GM18505 (cell line): ENCODE measurements around the gene SSTR5.

Experiments
- ATAC-seq: cut with Tn5 transposase; IDR thresholded peaks from one replicate; pipeline ENCODE4 v1.9.1; 2021; ENCODE audit not compliant: unreplicated experiment
- POLR2A ChIP-seq: IDR thresholded peaks from 4 replicates; pipeline ENCODE4 v1.6.1; 2011; ENCODE audit warnings: borderline replicate concordance; ENCODE audit not compliant: insufficient read depth, insufficient read length; ENCODE audit errors: extremely low read depth

The SSTR5 gene

GRCh38 chr16:1035066-1035415 lies 37.5 kb upstream of the SSTR5 start:
- ATAC-seq = no peak
- no peak for TF ChIP-seq POLR2A

- ATAC-seq = no peak
- TF ChIP-seq POLR2A = no peak
Observed at GRCh38 chr16:1036166-1036565, 36.4 kb upstream of the SSTR5 start.

- TF ChIP-seq POLR2A = no peak
- no peak for ATAC-seq
Observed at GRCh38 chr16:1036726-1037393, 35.7 kb upstream of the SSTR5 start.

DNA sequence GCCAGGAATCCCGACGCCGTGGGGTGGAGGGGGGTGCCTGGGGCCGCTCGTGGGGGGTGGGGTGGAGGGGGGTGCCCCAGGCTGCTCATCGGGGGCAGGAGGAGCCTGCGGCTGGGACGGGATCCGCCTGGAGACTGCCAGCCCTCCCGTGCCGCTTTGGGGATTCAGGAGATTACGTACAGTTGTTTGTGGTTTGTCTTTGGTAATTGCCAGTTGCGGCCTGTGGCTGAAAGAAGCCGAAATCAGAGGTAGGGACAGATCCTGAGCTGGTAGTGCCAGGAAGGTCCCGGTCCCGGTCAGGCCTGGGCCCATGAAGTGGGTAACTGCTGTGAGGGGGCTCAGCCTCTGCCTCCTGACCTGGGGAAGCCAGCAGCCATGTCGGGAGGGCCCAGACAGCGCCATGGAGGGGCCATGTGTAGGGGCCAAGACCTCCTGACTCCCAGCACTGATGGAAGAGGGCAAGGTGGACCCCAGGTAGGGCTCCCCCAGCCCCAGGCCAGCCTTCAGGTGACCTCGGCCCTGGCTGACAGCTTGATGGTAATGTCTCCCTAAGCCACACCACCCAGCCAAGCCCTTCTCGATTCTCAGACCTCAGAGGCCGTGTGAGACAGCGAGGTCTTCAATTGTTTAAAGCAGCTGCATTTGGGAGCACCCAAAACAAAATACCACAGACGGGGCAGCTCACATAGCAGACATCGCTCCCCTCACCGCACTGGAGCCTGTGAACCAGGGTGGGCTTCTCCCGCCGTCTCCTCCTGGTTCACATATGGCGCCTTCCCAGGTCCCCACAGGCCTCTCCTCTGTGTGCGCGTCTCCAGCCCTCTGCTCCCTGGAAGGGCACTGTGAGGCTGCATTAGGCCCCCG lies 34.9 kb upstream of the SSTR5 start:
- no peak for TF ChIP-seq POLR2A
- no peak for ATAC-seq

DNA sequence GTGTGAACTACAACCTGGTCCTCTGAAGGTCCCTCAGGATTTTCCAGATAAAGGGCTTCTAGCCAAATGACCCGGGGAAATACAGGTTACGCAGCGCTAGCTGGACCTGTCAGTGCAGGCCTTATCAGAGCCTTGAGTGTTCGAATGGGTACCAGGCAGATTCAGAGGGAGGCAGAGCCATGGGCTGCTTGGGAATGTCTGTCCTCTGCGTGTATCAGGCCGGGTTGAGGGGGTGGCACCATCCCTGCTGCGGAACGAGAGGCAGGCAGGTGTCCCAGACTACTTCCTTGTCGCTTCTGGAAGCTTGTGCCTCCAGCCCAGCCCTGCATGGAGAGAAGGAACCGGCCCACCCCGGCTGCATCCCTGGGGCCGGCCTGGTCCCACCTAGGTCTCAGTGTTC lies 33.6 kb upstream of the SSTR5 start:
- no peak for TF ChIP-seq POLR2A
- no peak for ATAC-seq

DNA sequence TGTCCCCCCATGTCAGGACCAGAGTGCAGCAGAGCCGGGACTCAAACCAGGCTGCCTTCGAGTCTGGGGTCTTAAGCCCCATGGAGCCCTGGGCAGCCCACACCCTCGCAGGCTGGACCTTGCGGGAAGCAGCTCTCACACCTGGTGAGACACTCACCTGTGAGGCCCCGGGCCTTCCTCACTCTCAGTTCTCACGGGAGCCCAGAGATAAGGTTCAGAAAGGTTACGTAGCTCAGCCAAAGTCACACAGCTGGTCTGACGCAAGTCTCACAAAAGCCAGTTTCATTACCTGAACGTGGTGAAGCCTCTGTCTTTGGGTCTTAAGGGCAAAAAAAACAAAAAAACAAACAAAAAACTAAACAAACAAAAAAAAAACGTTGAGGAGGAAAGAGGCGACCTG lies 32.8 kb upstream of the SSTR5 start:
- no peak for TF ChIP-seq POLR2A

DNA sequence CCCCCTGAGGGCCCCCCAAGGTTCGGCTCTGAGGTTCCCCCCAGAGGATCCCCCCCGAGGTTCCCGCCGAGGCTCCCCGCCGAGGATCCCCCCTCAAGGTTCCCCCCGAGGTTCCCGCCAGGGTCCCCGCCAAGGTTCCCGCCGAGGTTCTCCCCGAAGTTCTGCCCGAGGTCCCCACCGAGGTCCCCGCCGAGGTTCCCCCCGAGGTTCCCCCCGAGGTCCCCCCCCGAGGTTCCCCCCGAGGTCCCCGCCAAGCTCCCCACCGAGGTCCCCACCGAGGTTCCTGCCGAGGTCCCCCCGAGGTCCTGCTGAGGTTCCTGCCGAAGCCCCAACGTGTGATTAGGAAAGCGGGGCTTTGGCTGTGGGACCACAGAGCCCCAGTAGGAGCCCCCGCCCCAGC lies 32.2 kb upstream of the SSTR5 start:
- TF ChIP-seq POLR2A = no peak
- ATAC-seq = no peak

More for the DNA sequence above, 32.8 kb upstream of the SSTR5 start:
- ATAC-seq = no peak

GRCh38 chr16:1042049-1042744 lies 30.4 kb upstream of the SSTR5 start:
- no peak for TF ChIP-seq POLR2A
- no peak for ATAC-seq

- no peak for TF ChIP-seq POLR2A
- no peak for ATAC-seq
Observed at GRCh38 chr16:1042866-1043265, 29.7 kb upstream of the SSTR5 start.

- ATAC-seq = no peak
Observed at GRCh38 chr16:1043881-1044451, 28.6 kb upstream of the SSTR5 start.

GRCh38 chr16:1044460-1045309 lies 27.9 kb upstream of the SSTR5 start:
- no peak for ATAC-seq
- no peak for TF ChIP-seq POLR2A

More at GRCh38 chr16:1043881-1044451, 28.6 kb upstream of the SSTR5 start:
- TF ChIP-seq POLR2A = no peak

DNA sequence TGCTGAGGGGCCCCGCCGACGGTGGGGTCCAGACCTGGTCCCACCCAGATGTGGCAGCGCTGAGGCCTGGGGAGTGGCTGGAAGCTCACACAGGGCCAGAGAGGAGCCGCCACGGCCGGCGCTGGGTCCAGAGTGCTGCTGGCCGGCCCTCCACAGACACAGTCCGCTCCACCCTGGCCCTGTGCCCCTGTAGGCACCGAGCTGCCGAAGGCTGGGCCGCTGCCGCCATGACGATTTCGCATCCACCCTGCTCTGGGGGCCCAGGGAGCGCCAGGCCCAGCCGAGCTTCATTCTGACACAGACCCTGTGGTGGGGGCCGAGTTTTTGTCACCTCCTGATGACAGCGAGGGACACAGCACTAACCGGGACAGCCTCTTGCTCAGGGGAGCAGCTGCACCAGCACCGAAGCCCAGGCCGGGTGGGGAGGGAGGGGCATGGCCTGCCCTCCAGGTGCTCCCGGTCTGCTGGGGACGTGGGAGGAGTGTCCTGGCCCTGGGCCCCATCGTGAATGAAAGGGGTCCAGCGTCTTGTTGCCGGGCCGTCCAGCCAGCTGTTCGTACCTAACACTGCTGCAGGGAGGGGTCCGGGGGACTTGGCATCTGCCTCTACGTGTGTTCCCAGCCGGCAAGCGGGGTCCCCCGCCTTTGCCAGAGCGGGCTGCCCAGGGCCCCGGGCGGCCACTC lies 27.1 kb upstream of the SSTR5 start:
- TF ChIP-seq POLR2A = no peak
- ATAC-seq = no peak
